GM23338 (cell line): Measurements from ENCODE around the gene TUBB8.

Source experiments
- CREB1 ChIP-seq: fragments of 250-450 bp; sonication (Bioruptor Pico); IDR thresholded peaks from 2 replicates; pipeline ENCODE4 v1.5.0; 2020; ENCODE audit warnings: low read depth, mild to moderate bottlenecking, moderate library complexity
- CTCF ChIP-seq, 2 experiments: fragments of 200-600 bp in 1 of 2; sonication (generic) in 1 of 2; conservative IDR thresholded peaks; 2 replicates each; pipeline versions ENCODE4 v1.5.1 to v1.6.1; 2016 to 2017; ENCODE audit warnings: antibody characterized with exemption in 2 of 2, low read depth in 2 of 2, mild to moderate bottlenecking in 2 of 2, moderate library complexity in 1 of 2
- ETS1 ChIP-seq: IDR thresholded peaks from 2 replicates; pipeline ENCODE4 v1.6.1; 2016; ENCODE audit warnings: antibody characterized with exemption
- EZH2 ChIP-seq: fragments of 200-600 bp; sonication (generic); IDR thresholded peaks from one replicate; pipeline ENCODE4 v1.8.0; 2017; ENCODE audit warnings: antibody characterized with exemption, mild to moderate bottlenecking, low read depth; ENCODE audit not compliant: unreplicated experiment
- EZH2phosphoT487 ChIP-seq: fragments of 200-600 bp; sonication (generic); IDR thresholded peaks from one replicate; pipeline ENCODE4 v1.8.1; 2018; ENCODE audit warnings: antibody characterized with exemption; ENCODE audit not compliant: unreplicated experiment
- JUNB ChIP-seq: IDR thresholded peaks from one replicate; pipeline ENCODE4 v1.6.1; 2016; ENCODE audit warnings: antibody characterized with exemption; ENCODE audit not compliant: unreplicated experiment
- POLR2AphosphoS5 ChIP-seq: IDR thresholded peaks from 2 replicates; pipeline ENCODE4 v1.6.1; 2016; ENCODE audit warnings: antibody characterized with exemption, low read depth
- REST ChIP-seq: IDR thresholded peaks from one replicate; pipeline ENCODE4 v1.6.1; 2018; ENCODE audit warnings: antibody characterized with exemption; ENCODE audit not compliant: unreplicated experiment
- STAT1 ChIP-seq: IDR thresholded peaks from one replicate; pipeline ENCODE4 v1.6.1; 2016; ENCODE audit warnings: antibody characterized with exemption; ENCODE audit not compliant: unreplicated experiment
- ZNF114 ChIP-seq: fragments of 250-450 bp; sonication (Bioruptor Pico); IDR thresholded peaks from 2 replicates; pipeline ENCODE4 v1.5.0; 2020; ENCODE audit warnings: mild to moderate bottlenecking, moderate library complexity
- ZNF331 ChIP-seq: fragments of 250-450 bp; sonication (Bioruptor Pico); IDR thresholded peaks from 2 replicates; pipeline ENCODE4 v1.5.0; 2020; ENCODE audit warnings: low read depth, mild to moderate bottlenecking, moderate library complexity
- ZNF462 ChIP-seq: fragments of 250-450 bp; sonication (Bioruptor Pico); IDR thresholded peaks from 2 replicates; pipeline ENCODE4 v1.5.0; 2020; ENCODE audit warnings: mild to moderate bottlenecking, moderate library complexity

- TF ChIP-seq EZH2phosphoT487: no peak
- TF ChIP-seq CTCF (conservative IDR thresholded peaks at IDR 0.05; ENCODE audit: low read depth in 2 of 2): no peak
- no peak for TF ChIP-seq EZH2
- TF ChIP-seq STAT1: no peak
- no peak for TF ChIP-seq ZNF114 (CRISPR knock-in tag)
- TF ChIP-seq CREB1: no peak
- TF ChIP-seq POLR2AphosphoS5: no peak
- no peak for TF ChIP-seq REST
- TF ChIP-seq ETS1: no peak
- no peak for TF ChIP-seq ZNF331 (CRISPR knock-in tag)
- TF ChIP-seq JUNB: no peak
- no peak for TF ChIP-seq ZNF462 (CRISPR knock-in tag)
Observed at GRCh38 chr10:83930-84530, 34.9 kb upstream of the TUBB8 start.
